ENCODE results near the gene CLTCL1.
A peak's percentile ranks its signal among the peaks of the same experiment; 100 is the strongest.

CLTCL1 gene

GRCh38 chr22:19147195-19147780, 144.2 kb downstream of the CLTCL1 start:
- no peak overlapping the region for H3K27ac ChIP-seq
- ChIA-PET CTCF (interaction anchor here (0.5 kb wide), 1 partner anchor 84 kb away, joined by 3 read pairs; no protein-coding TSS in a partner anchor), POLR2A (ENCODE audit: low non-redundant PET) (no interaction called here)
- TF ChIP-seq CTCF (conservative IDR thresholded peaks at IDR 0.05; ENCODE audit: low read depth): no peak
- no peak for DNase-seq (ENCODE audit: low spot score)

GRCh38 chr22:19146215-19146968, 145.1 kb downstream of the CLTCL1 start:
- ChIA-PET CTCF (no interaction called here), POLR2A (ENCODE audit: low non-redundant PET) (no interaction called here)
- no peak overlapping the region for H3K27ac ChIP-seq
- no peak for DNase-seq (ENCODE audit: low spot score)
- no peak for TF ChIP-seq CTCF (conservative IDR thresholded peaks at IDR 0.05; ENCODE audit: low read depth)

GRCh38 chr22:19143967-19144400, 147.5 kb downstream of the CLTCL1 start:
- DNase-seq (ENCODE audit: low spot score): no peak
- POLR2A ChIA-PET (ENCODE audit: low non-redundant PET): interaction anchor here (0.7 to 1.1 kb wide), 2 partner anchors 22 to 31 kb away, joined by 3 to 4 read pairs; partner anchors contain the start of gene DGCR2
- CTCF ChIA-PET: interaction anchor here (0.7 kb wide), 1 partner anchor 9 kb away, joined by 4 read pairs; no protein-coding TSS in a partner anchor
- peak overlapping the region; percentile 62 for H3K27ac ChIP-seq
- TF ChIP-seq CTCF (conservative IDR thresholded peaks at IDR 0.05; ENCODE audit: low read depth): no peak

GRCh38 chr22:19143212-19143611, 148.3 kb downstream of the CLTCL1 start:
- CTCF ChIA-PET: no interaction called here
- no peak for DNase-seq (ENCODE audit: low spot score)
- POLR2A ChIA-PET (ENCODE audit: low non-redundant PET): interaction anchor here (0.5 kb wide), 1 partner anchor 225 kb away, joined by 4 read pairs; no protein-coding TSS in a partner anchor
- TF ChIP-seq CTCF (conservative IDR thresholded peaks at IDR 0.05; ENCODE audit: low read depth): no peak
- H3K27ac ChIP-seq: peak overlapping the region; percentile 62; the same call in 1 of the 2 replicates

- DNase-seq (ENCODE audit: low spot score): no peak
- no peak for TF ChIP-seq CTCF (conservative IDR thresholded peaks at IDR 0.05; ENCODE audit: low read depth)
- ChIA-PET POLR2A (ENCODE audit: low non-redundant PET) (no interaction called here), CTCF (interaction anchor here (0.7 kb wide), 1 partner anchor 11 kb away, joined by 3 read pairs; the partner anchor contains the start of gene TSSK2)
- no peak overlapping the region; the same call in 1 of the 2 replicates for H3K27ac ChIP-seq
These were observed 149.1 kb downstream of the CLTCL1 start for GRCh38 chr22:19142394-19142793.

- H3K27ac ChIP-seq: no peak overlapping the region
- ChIA-PET CTCF (no interaction called here), POLR2A (ENCODE audit: low non-redundant PET) (no interaction called here)
- no peak for DNase-seq (ENCODE audit: low spot score)
- no peak for TF ChIP-seq CTCF (conservative IDR thresholded peaks at IDR 0.05; ENCODE audit: low read depth)
These were observed 151.5 kb downstream of the CLTCL1 start for GRCh38 chr22:19139974-19140373.
